Mesendoderm (in vitro differentiated cells): Measurements from ENCODE around the gene KCNJ4.
"Not testable (repeated sequence)": the region's sequence is repeated elsewhere in the genome, so short reads cannot be mapped to it uniquely, and the experiment has no call there.

Experiments used
- DNase-seq: peaks from one replicate; pipeline ENCODE4 v3.0.0; 2013
- H2AK5ac ChIP-seq: 2 replicates; pipeline ENCODE4 v1.6.1; 2013; ENCODE audit warnings: low read length, inconsistent platforms
- H2BK120ac ChIP-seq: 2 replicates; pipeline ENCODE4 v1.6.1; 2013; ENCODE audit warnings: low read depth, mild to moderate bottlenecking, low read length, moderate library complexity, mixed read lengths
- H2BK15ac ChIP-seq: replicated peaks from 2 replicates; pipeline ENCODE4 v1.6.1; 2013; ENCODE audit warnings: low read depth, mild to moderate bottlenecking, moderate library complexity
- H2BK5ac ChIP-seq: 2 replicates; pipeline ENCODE4 v1.6.1; 2013; ENCODE audit warnings: low read length, inconsistent platforms
- H3K18ac ChIP-seq: 2 replicates; pipeline ENCODE4 v1.6.1; 2013; ENCODE audit warnings: mild to moderate bottlenecking, low read length, mixed read lengths
- H3K23ac ChIP-seq: one replicate; pipeline ENCODE4 v1.6.1; 2013; ENCODE audit warnings: low read length
- H3K27ac ChIP-seq: 2 replicates; pipeline ENCODE4 v1.5.1; 2013; ENCODE audit warnings: low read depth, mild to moderate bottlenecking, inconsistent platforms, low read length, moderate library complexity
- H3K27me3 ChIP-seq: 2 replicates; pipeline ENCODE4 v1.6.1; 2013; ENCODE audit warnings: low read length, control low read depth, mild to moderate bottlenecking, inconsistent platforms; ENCODE audit not compliant: insufficient read depth, poor library complexity
- H3K36me3 ChIP-seq: 2 replicates; pipeline ENCODE4 v1.6.1; 2013; ENCODE audit warnings: low read length, inconsistent platforms; ENCODE audit not compliant: control insufficient read depth, insufficient read depth
- H3K4ac ChIP-seq: one replicate; pipeline ENCODE4 v1.6.1; 2013; ENCODE audit warnings: low read depth, mild to moderate bottlenecking, low read length, moderate library complexity
- H3K4me1 ChIP-seq: 2 replicates; pipeline ENCODE4 v1.6.1; 2013; ENCODE audit warnings: low read depth, low read length, inconsistent platforms; ENCODE audit not compliant: control insufficient read depth
- H3K4me2 ChIP-seq: 2 replicates; pipeline ENCODE4 v1.6.1; 2013; ENCODE audit warnings: low read length
- H3K4me3 ChIP-seq: 2 replicates; pipeline ENCODE4 v1.5.1; 2013; ENCODE audit warnings: mild to moderate bottlenecking, low read length
- H3K56ac ChIP-seq: one replicate; pipeline ENCODE4 v1.6.1; 2013; ENCODE audit warnings: low read length
- H3K79me1 ChIP-seq: 2 replicates; pipeline ENCODE4 v1.6.1; 2013; ENCODE audit warnings: low read length, inconsistent platforms
- H3K79me2 ChIP-seq: 2 replicates; pipeline ENCODE4 v1.6.1; 2013; ENCODE audit warnings: mild to moderate bottlenecking, low read length; ENCODE audit not compliant: control insufficient read depth, insufficient read depth
- H3K9ac ChIP-seq: 2 replicates; pipeline ENCODE4 v1.6.1; 2013; ENCODE audit warnings: low read length, inconsistent platforms
- H4K5ac ChIP-seq: one replicate; pipeline ENCODE4 v1.6.1; 2013; ENCODE audit warnings: low read length
- H4K8ac ChIP-seq: one replicate; pipeline ENCODE4 v1.6.1; 2013; ENCODE audit warnings: low read depth, mild to moderate bottlenecking, control low read depth, low read length, moderate library complexity
- WGBS: extraction: QIAGEN DNeasy Blood & Tissue Kit; methylation state at CpG from one replicate; pipeline ENCODE4 v1.1.7; 2013; ENCODE audit warnings: low lambda C conversion rate, missing lambda C conversion rate; ENCODE audit not compliant: insufficient coverage; ENCODE audit errors: extremely low coverage; 5-methylcytosine and 5-hydroxymethylcytosine counted together

Gene KCNJ4

DNA sequence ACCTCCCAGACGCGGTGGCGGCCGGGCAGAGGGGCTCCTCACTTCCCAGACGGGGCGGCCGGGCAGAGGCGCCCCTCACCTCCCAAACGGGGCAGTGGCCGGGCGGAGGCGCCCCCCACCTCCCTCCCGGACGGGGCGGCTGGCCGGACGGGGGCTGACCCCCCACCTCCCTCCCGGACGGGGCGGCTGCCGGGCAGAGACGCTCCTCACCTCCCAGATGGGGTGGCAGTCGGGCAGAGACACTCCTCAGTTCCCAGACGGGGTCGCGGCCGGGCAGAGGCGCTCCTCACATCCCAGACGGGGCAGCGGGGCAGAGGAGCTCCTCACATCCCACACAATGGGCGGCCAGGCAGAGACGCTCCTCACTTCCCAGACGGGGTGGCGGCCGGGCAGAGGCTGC is 45.1 kb downstream of the KCNJ4 start:
- not testable (repeated sequence) for H3K4me1 ChIP-seq, H3K18ac ChIP-seq, H2BK15ac ChIP-seq, H2BK120ac ChIP-seq, H3K4me2 ChIP-seq, H2AK5ac ChIP-seq, H4K8ac ChIP-seq, H4K5ac ChIP-seq, H3K4ac ChIP-seq, H3K27me3 ChIP-seq, H3K9ac ChIP-seq, H3K27ac ChIP-seq, H3K79me1 ChIP-seq, H3K23ac ChIP-seq, H2BK5ac ChIP-seq, H3K56ac ChIP-seq, H3K4me3 ChIP-seq, H3K79me2 ChIP-seq, DNase-seq, H3K36me3 ChIP-seq
- WGBS = no CpG with 5 or more reads among the region's 35 CpGs

DNA sequence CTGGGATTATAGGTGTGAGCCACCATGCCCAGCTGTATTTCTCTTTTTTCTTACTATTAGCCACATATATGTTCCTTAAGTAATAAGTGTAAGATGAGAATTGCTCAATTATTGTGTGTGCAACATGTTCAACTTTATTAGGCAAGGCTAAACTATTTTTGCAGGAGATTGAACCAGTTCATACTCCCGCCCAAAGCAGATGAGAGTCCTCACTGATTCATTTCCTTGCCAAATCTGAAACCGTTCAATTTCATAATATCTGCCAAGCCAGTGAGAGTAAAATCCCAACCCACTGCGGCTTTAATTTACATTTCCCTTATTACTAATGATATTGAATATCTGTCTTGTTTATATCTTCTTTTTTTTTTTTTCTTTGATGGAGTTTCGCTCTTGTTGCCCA is 48.4 kb downstream of the KCNJ4 start:
- Histone ChIP-seq H2AK5ac (no peak overlapping the region), H4K8ac (no peak overlapping the region), H2BK120ac (no peak overlapping the region), H3K27me3 (no peaks in the 10 kb centered on the region), H2BK15ac (no peak overlapping the region), H3K36me3 (no peaks in the 10 kb centered on the region), H3K18ac (no peak overlapping the region), H3K27ac (no peak overlapping the region), H4K5ac (no peak overlapping the region), H3K56ac (no peak overlapping the region), H3K23ac (no peak overlapping the region), H2BK5ac (no peak overlapping the region), H3K79me2 (no peaks in the 10 kb centered on the region), H3K79me1 (no peaks in the 10 kb centered on the region), H3K4me3 (no peak overlapping the region), H3K9ac (no peak overlapping the region), H3K4ac (no peak overlapping the region), H3K4me2 (no peak overlapping the region), H3K4me1 (no peaks in the 10 kb centered on the region)
- no CpG with 5 or more reads among the region's 4 CpGs for WGBS
- no peak for DNase-seq

DNA sequence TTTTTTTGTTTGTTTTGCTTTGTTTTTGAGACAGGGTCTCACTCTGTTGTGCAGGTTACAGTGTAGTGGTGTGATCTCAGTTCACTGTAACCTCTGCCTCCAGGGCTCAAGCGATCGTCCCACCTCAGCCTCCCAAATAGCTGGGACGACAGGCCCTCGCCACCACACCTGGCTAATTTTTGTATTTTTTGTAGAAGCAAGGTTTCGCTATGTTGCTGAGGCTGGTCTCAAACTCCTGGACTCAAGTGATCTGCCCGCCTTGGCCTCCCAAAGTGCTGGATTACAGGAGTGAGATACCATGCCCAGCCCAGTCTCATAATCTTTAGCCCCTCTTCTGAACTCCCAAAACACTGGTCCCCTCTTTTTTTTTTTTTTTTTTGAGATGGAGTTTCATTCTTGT is 50.6 kb downstream of the KCNJ4 start:
- no peak overlapping the region for H4K5ac ChIP-seq
- no peak overlapping the region for H3K56ac ChIP-seq
- H2BK5ac ChIP-seq = no peak overlapping the region
- H3K4me1 ChIP-seq = no peaks in the 10 kb centered on the region
- H2AK5ac ChIP-seq = no peak overlapping the region
- no peaks in the 10 kb centered on the region for H3K27me3 ChIP-seq
- no peak overlapping the region for H3K18ac ChIP-seq
- no peak overlapping the region for H3K23ac ChIP-seq
- H3K4ac ChIP-seq = no peak overlapping the region
- H3K79me1 ChIP-seq = no peaks in the 10 kb centered on the region
- H3K79me2 ChIP-seq = no peaks in the 10 kb centered on the region
- no peak overlapping the region for H3K4me3 ChIP-seq
- no peak overlapping the region for H2BK15ac ChIP-seq
- H4K8ac ChIP-seq = no peak overlapping the region
- DNase-seq = no peak
- H3K9ac ChIP-seq = no peak overlapping the region
- no peaks in the 10 kb centered on the region for H3K36me3 ChIP-seq
- H3K27ac ChIP-seq = no peak overlapping the region
- H3K4me2 ChIP-seq = no peak overlapping the region
- no peak overlapping the region for H2BK120ac ChIP-seq
- WGBS = no CpG with 5 or more reads among the region's 6 CpGs

DNA sequence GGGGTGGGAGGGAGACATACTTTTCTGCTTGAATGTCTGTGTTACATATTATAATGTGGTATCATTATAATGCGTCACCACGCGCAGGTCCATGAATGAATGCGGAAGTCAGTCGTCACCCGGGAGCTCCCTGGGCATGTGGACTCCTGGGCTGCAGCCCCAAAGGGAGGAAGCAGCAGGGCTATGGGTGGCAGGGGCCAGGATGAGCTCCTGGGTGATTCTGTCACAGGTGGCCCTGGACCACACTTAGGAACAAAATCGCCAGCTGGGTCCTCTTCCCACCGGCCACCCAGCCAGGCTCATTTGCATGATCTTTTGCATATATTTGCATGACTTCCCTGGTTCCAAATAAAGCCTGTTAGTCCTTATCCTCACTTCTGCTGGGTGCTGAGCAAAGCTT is 51.2 kb downstream of the KCNJ4 start:
- H4K5ac ChIP-seq = no peak overlapping the region
- H3K4me3 ChIP-seq = no peak overlapping the region
- no peak overlapping the region for H2AK5ac ChIP-seq
- no peak overlapping the region for H2BK5ac ChIP-seq
- H3K27me3 ChIP-seq = no peaks in the 10 kb centered on the region
- no peak overlapping the region for H3K9ac ChIP-seq
- H3K4ac ChIP-seq = no peak overlapping the region
- no peaks in the 10 kb centered on the region for H3K79me2 ChIP-seq
- no peak overlapping the region for H3K27ac ChIP-seq
- no peak overlapping the region for H2BK120ac ChIP-seq
- no peaks in the 10 kb centered on the region for H3K36me3 ChIP-seq
- no peak overlapping the region for H3K18ac ChIP-seq
- WGBS = no CpG with 5 or more reads among the region's 8 CpGs
- H3K23ac ChIP-seq = no peak overlapping the region
- no peak overlapping the region for H2BK15ac ChIP-seq
- no peak overlapping the region for H3K56ac ChIP-seq
- H3K79me1 ChIP-seq = no peaks in the 10 kb centered on the region
- DNase-seq = no peak
- H3K4me2 ChIP-seq = no peak overlapping the region
- no peaks in the 10 kb centered on the region for H3K4me1 ChIP-seq
- H4K8ac ChIP-seq = no peak overlapping the region

DNA sequence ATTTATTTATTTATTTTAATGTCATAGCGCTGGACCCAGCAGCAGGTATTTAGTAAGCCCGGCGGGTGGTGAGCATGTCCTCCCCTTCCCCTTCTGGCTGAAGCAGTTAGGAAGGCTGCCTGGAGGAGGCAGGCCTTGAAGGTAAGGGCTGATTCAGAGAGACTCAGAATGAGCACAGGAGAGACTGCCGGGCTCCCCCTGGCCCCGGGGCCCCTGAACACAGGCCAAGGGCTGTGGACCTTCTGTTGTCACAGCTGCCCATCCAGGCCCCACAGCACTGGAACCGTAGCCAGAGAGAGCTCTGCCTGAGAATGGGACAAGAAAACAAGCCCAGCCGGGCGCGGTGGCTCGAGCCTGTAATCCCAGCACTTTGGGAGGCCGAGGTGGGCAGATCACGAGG is 52.8 kb downstream of the KCNJ4 start:
- Histone ChIP-seq H2BK15ac (no peak overlapping the region), H3K18ac (no peak overlapping the region), H2BK120ac (no peak overlapping the region), H3K4ac (no peak overlapping the region), H3K4me2 (no peak overlapping the region), H3K27me3 (no peaks in the 10 kb centered on the region), H2BK5ac (no peak overlapping the region), H3K56ac (no peak overlapping the region), H3K4me1 (no peaks in the 10 kb centered on the region), H2AK5ac (no peak overlapping the region), H3K27ac (no peak overlapping the region), H3K79me1 (no peaks in the 10 kb centered on the region), H3K36me3 (no peaks in the 10 kb centered on the region), H3K79me2 (peaks cover 3% of the 10 kb centered on the region), H4K8ac (no peak overlapping the region), H3K4me3 (no peak overlapping the region), H3K23ac (no peak overlapping the region), H3K9ac (no peak overlapping the region), H4K5ac (no peak overlapping the region)
- no peak for DNase-seq
- WGBS = no CpG with 5 or more reads among the region's 12 CpGs

DNA sequence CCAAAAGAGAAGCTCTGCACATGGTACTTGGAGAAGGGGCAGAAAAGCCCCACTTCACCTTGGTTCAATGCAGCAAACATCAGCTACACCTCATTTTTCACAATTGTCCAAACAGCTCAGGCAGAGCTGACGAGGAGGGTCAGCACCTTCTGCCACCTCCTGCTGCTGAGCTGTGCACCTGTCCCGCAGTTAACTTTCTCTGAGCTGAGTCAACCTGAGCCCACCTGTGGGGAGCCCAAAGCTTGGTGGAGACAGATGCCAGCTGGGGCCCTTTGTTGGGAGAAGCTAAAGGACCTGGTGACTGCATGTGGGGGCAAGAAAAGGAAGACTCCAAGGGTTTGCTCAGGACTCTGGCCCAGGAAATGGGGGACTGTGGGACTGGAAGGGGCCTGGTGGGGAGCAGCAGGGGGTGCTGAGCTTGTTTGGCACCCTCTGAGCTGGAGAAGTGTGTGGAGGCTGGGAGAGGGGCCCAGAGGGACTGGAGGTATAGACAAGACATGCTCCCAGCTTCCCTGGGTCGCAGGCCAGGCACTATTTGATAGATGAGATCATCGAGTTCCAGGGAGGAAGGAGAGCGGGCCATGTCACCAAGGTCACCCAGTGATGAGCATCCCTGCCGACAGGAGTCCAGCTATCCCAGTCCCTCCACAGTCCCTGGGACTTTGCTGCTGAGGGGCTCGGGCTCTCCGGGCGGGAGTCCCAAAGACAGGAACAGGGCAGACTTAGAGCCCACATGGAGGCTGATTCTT is 53.5 kb downstream of the KCNJ4 start:
- Histone ChIP-seq H3K4me2 (no peak overlapping the region), H3K36me3 (no peaks in the 10 kb centered on the region), H2AK5ac (no peak overlapping the region), H3K79me2 (peaks cover 5% of the 10 kb centered on the region), H3K27me3 (no peaks in the 10 kb centered on the region), H3K27ac (no peak overlapping the region), H3K9ac (no peak overlapping the region), H3K4me3 (no peak overlapping the region), H3K56ac (no peak overlapping the region), H2BK15ac (no peak overlapping the region), H3K4ac (no peak overlapping the region), H4K8ac (no peak overlapping the region), H4K5ac (no peak overlapping the region), H3K18ac (no peak overlapping the region), H2BK120ac (no peak overlapping the region), H3K23ac (no peak overlapping the region), H2BK5ac (no peak overlapping the region), H3K4me1 (no peaks in the 10 kb centered on the region), H3K79me1 (no peaks in the 10 kb centered on the region)
- no peak for DNase-seq
- no CpG with 5 or more reads among the region's 9 CpGs for WGBS
